ENCODE results near the gene CHMP6. TPM values are rescaled to one million over a fixed set of nuclear protein-coding genes. Genes with fewer than 3 reads are reported as not detected.
"Not testable (repeated sequence)": the region's sequence is repeated elsewhere in the genome, so short reads cannot be mapped to it uniquely, and the experiment has no call there.

Gene CHMP6
- total RNA-seq, 2 experiments from 2014 or later = 13.9 to 16.7 TPM

GRCh38 chr17:81012574-81013447, 21.2 kb downstream of the CHMP6 start:
- no peak overlapping the region for H3K27ac Mint-ChIP-seq
- H3K36me3 Mint-ChIP-seq (ENCODE audit: low read depth) = peaks cover 9% of the 10 kb centered on the region
- H3K27me3 Mint-ChIP-seq = no peaks in the 10 kb centered on the region
- ATAC-seq = no peak
- intact Hi-C loops (cut with micrococcal nuclease) = no loop called here
- ChIA-PET CTCF (interaction anchor here (1.0 kb wide), 2 partner anchors 11 to 85 kb away, joined by 3 read pairs; no protein-coding TSS in a partner anchor), POLR2A (no interaction called here)
- H3K9me3 Mint-ChIP-seq = peaks cover 11% of the 10 kb centered on the region
- no peak for TF ChIP-seq CTCF (IDR thresholded peaks at IDR 0.05)
- no peak for DNase-seq
- peaks cover 7% of the 10 kb centered on the region for H3K4me1 Mint-ChIP-seq (ENCODE audit: low read depth)
- no peak overlapping the region for H3K4me3 Mint-ChIP-seq

- intact Hi-C loops (cut with micrococcal nuclease) = no loop called here
- CTCF ChIA-PET = interaction anchor here (1.0 kb wide), 2 partner anchors 10 to 84 kb away, joined by 3 read pairs; no protein-coding TSS in a partner anchor
- no peak for TF ChIP-seq CTCF (IDR thresholded peaks at IDR 0.05)
- Mint-ChIP-seq H3K4me1 (ENCODE audit: low read depth) (peaks cover 15% of the 10 kb centered on the region), H3K9me3 (peaks cover 11% of the 10 kb centered on the region), H3K36me3 (ENCODE audit: low read depth) (peaks cover 9% of the 10 kb centered on the region), H3K4me3 (no peak overlapping the region), H3K27ac (no peak overlapping the region), H3K27me3 (no peaks in the 10 kb centered on the region)
- no peak for ATAC-seq
- DNase-seq = no peak
- POLR2A ChIA-PET = no interaction called here
Measured at GRCh38 chr17:81013642-81014041, 22.0 kb downstream of the CHMP6 start.

GRCh38 chr17:81015136-81015535, 23.5 kb downstream of the CHMP6 start:
- H3K9me3 Mint-ChIP-seq = peaks cover 11% of the 10 kb centered on the region
- no peaks in the 10 kb centered on the region for H3K27me3 Mint-ChIP-seq
- intact Hi-C loops (cut with micrococcal nuclease) = no loop called here
- ChIA-PET POLR2A (no interaction called here), CTCF (interaction anchor here (0.6 to 1.5 kb wide), 4 partner anchors 9 to 12 kb away, joined by 3 to 5 read pairs (median 4); no protein-coding TSS in a partner anchor)
- TF ChIP-seq CTCF (IDR thresholded peaks at IDR 0.05) = no peak
- ATAC-seq (no peak), DNase-seq (no peak)
- peaks cover 9% of the 10 kb centered on the region for H3K36me3 Mint-ChIP-seq (ENCODE audit: low read depth)
- peaks cover 26% of the 10 kb centered on the region for H3K4me1 Mint-ChIP-seq (ENCODE audit: low read depth)
- no peak overlapping the region for H3K27ac Mint-ChIP-seq
- no peak overlapping the region for H3K4me3 Mint-ChIP-seq

GRCh38 chr17:81016575-81016974, 24.9 kb downstream of the CHMP6 start:
- no peak overlapping the region for H3K4me3 Mint-ChIP-seq
- H3K4me1 Mint-ChIP-seq (ENCODE audit: low read depth) = peaks cover 26% of the 10 kb centered on the region
- CTCF ChIA-PET = interaction anchor here (1.8 to 4.8 kb wide), 2 partner anchors 25 to 86 kb away, joined by 5 to 28 read pairs; partner anchors contain the start of gene CHMP6
- H3K36me3 Mint-ChIP-seq (ENCODE audit: low read depth) = peaks cover 9% of the 10 kb centered on the region
- POLR2A ChIA-PET = no interaction called here
- TF ChIP-seq CTCF (IDR thresholded peaks at IDR 0.05) = no peak
- H3K27me3 Mint-ChIP-seq = no peaks in the 10 kb centered on the region
- H3K27ac Mint-ChIP-seq = peak overlapping the region; percentile 14
- ATAC-seq (no peak), DNase-seq (no peak)
- peaks cover 7% of the 10 kb centered on the region for H3K9me3 Mint-ChIP-seq
- intact Hi-C loops (cut with micrococcal nuclease) = no loop called here

- H3K4me3 Mint-ChIP-seq; ATAC-seq; H3K36me3 Mint-ChIP-seq (ENCODE audit: low read depth); H3K27me3 Mint-ChIP-seq; H3K9me3 Mint-ChIP-seq; DNase-seq; intact Hi-C loops (cut with micrococcal nuclease): not testable (repeated sequence)
- ChIA-PET CTCF (interaction anchor here (1.4 to 4.8 kb wide), 3 partner anchors 13 to 85 kb away, joined by 3 to 28 read pairs (median 5); partner anchors contain the start of gene CHMP6), POLR2A (interaction anchor here (0.6 to 1.7 kb wide), 3 partner anchors 10 to 204 kb away, joined by 3 to 9 read pairs (median 3); no protein-coding TSS in a partner anchor)
- peak overlapping the region; percentile 93 for H3K27ac Mint-ChIP-seq
- peaks cover 30% of the 10 kb centered on the region for H3K4me1 Mint-ChIP-seq (ENCODE audit: low read depth)
Measured at GRCh38 chr17:81017330-81017729, 25.7 kb downstream of the CHMP6 start.

All from activated CD8-positive, alpha-beta T cell treated with anti-CD3 and anti-CD28 coated beads for 36 hours (primary cell).